ENCODE measurements around the gene MAST2.

- TF ChIP-seq POLR2A (IDR thresholded peaks at IDR 0.05) = no peak
- no peak for TF ChIP-seq CTCF (IDR thresholded peaks at IDR 0.05)
Measured at GRCh38 chr1:45926330-45926729, 122.9 kb downstream of the MAST2 start.

All from heart left ventricle (tissue), 13 donors.